SU-DHL-6 (cell line): Measurements from ENCODE around the gene BHLHE41.

Source experiments
- H2AFZ ChIP-seq: fragments of 200-600 bp; sonication (generic); 2 replicates; pipeline ENCODE4 v1.6.1; 2014; ENCODE audit warnings: low read depth, mild to moderate bottlenecking, moderate library complexity, mixed read lengths, antibody characterized with exemption, low read length; ENCODE audit not compliant: severe bottlenecking
- H3F3A ChIP-seq: fragments of 200-600 bp; shearing (Covaris generic); 2 replicates; pipeline ENCODE4 v1.6.0; 2016; ENCODE audit warnings: antibody characterized with exemption, mild to moderate bottlenecking; ENCODE audit not compliant: insufficient read depth
- H3K27ac ChIP-seq: fragments of 200-600 bp; sonication (generic); 2 replicates; pipeline ENCODE4 v1.5.1; 2016; ENCODE audit warnings: low read depth, mild to moderate bottlenecking, low read length, moderate library complexity, mixed read lengths
- H3K27me3 ChIP-seq: fragments of 200-600 bp; sonication (generic), shearing (Covaris generic); 2 replicates; pipeline ENCODE4 v1.6.0; 2014; ENCODE audit warnings: mild to moderate bottlenecking, low read length
- H3K36me3 ChIP-seq: fragments of 200-600 bp; sonication (generic); 2 replicates; pipeline ENCODE4 v1.6.1; 2014; ENCODE audit warnings: mild to moderate bottlenecking, low read length, mixed read lengths
- H3K4me2 ChIP-seq: fragments of 300-600, 200-600 bp; shearing (Covaris generic), sonication (generic); 2 replicates; pipeline ENCODE4 v1.6.0; 2014; ENCODE audit warnings: low read length, low read depth, mild to moderate bottlenecking; ENCODE audit not compliant: poor library complexity, severe bottlenecking
- H3K4me3 ChIP-seq: fragments of 200-600 bp; sonication (generic); 2 replicates; pipeline ENCODE4 v1.5.1; 2014; ENCODE audit warnings: antibody characterized with exemption, low read length, mild to moderate bottlenecking, mixed read lengths; ENCODE audit not compliant: insufficient read depth, poor library complexity, severe bottlenecking
- H3K79me2 ChIP-seq: fragments of 200-600 bp; sonication (generic); 2 replicates; pipeline ENCODE4 v1.6.1; 2014; ENCODE audit warnings: mild to moderate bottlenecking, low read length, moderate library complexity; ENCODE audit not compliant: insufficient read depth
- H3K9ac ChIP-seq: fragments of 200-600 bp; sonication (generic); 2 replicates; pipeline ENCODE4 v1.7.0; 2014; ENCODE audit warnings: mild to moderate bottlenecking, low read length
- H3K9me2 ChIP-seq: fragments of 200-600 bp; sonication (generic); replicated peaks from 2 replicates; pipeline ENCODE4 v1.6.1; 2014; ENCODE audit warnings: low read length; ENCODE audit not compliant: insufficient read depth
- H3K9me3 ChIP-seq: fragments of 200-600 bp; sonication (generic); 2 replicates; pipeline ENCODE4 v1.6.1; 2014; ENCODE audit warnings: low read length, mixed read lengths; ENCODE audit not compliant: insufficient read depth
- H4K20me1 ChIP-seq: fragments of 200-600 bp; sonication (generic); 2 replicates; pipeline ENCODE4 v1.6.1; 2014; ENCODE audit warnings: low read depth, mild to moderate bottlenecking, antibody characterized with exemption, low read length, moderate library complexity, mixed read lengths
- EZH2phosphoT487 ChIP-seq: fragments of 200-600 bp; sonication (generic), shearing (Covaris generic); conservative IDR thresholded peaks from 2 replicates; pipeline ENCODE4 v1.6.1; 2018; ENCODE audit warnings: mild to moderate bottlenecking, antibody characterized with exemption, low read length, moderate library complexity, mixed read lengths
- TF ChIP-seq, protein P1 (sequence below): fragments of 200-600 bp; sonication (generic); IDR thresholded peaks from one replicate; pipeline ENCODE4 v1.5.1; 2017; ENCODE audit warnings: antibody characterized with exemption, mild to moderate bottlenecking, low read length, moderate library complexity; ENCODE audit not compliant: insufficient read depth, poor library complexity, severe bottlenecking

Gene BHLHE41

DNA sequence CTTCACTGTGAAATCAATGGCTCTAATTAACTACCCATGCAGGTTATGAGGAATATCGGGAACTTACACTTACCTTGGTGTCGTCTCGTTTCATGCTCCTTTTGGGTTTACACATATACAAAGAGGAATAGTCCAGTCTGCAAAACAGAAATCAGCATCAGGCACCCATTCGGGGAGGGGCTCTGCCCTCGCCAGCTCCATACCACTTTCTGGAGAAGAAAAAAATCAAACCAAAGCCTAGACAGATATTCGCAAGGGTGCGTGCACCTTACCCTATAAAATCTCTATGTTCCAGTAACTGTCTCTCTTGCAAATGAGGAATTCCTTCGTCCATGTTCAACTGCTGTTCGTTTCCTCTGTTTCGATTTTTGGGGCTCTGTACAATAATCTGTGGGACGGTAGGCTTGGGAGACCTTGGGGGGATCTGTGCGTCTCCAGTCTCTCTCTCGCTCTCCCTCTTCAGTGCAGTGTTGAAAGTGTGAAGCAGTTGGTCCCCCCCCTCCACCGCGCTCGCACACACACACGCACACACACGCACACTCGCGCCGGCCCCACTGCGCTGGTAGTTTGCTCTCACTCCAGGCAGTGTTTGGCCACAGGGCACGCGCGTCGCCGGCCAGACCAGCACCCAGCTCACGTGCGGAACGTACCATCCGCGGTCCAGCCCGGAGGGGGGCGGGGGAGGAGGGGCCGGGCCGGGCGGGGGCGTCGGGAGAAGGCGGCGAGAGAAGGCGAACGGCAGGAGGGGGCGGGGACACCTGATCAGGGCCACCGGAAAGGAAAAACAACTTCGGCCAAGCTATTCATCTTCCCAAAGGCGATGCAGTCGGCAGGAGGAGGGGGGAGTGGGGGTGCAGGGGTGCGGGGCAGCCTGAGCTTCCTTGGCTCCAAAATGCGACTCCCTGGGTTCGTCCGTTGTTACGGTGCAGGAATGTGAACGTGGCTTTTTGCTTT, at the start of gene BHLHE41:
TSS of gene BHLHE41 (minus strand) at position 592 of the 954 bp plus-strand sequence. CDS start at position 334, 258 bp downstream.
- TF ChIP-seq, protein P1, sequence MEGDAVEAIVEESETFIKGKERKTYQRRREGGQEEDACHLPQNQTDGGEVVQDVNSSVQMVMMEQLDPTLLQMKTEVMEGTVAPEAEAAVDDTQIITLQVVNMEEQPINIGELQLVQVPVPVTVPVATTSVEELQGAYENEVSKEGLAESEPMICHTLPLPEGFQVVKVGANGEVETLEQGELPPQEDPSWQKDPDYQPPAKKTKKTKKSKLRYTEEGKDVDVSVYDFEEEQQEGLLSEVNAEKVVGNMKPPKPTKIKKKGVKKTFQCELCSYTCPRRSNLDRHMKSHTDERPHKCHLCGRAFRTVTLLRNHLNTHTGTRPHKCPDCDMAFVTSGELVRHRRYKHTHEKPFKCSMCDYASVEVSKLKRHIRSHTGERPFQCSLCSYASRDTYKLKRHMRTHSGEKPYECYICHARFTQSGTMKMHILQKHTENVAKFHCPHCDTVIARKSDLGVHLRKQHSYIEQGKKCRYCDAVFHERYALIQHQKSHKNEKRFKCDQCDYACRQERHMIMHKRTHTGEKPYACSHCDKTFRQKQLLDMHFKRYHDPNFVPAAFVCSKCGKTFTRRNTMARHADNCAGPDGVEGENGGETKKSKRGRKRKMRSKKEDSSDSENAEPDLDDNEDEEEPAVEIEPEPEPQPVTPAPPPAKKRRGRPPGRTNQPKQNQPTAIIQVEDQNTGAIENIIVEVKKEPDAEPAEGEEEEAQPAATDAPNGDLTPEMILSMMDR = no peak
- no peak for TF ChIP-seq EZH2phosphoT487
- Histone ChIP-seq H3K9me2 (no peaks in the 10 kb centered on the region), H3K9me3 (no peaks in the 10 kb centered on the region), H2AFZ (no peak within 1 kb of the TSS), H3K4me3 (no peak within 1 kb of the TSS), H3K9ac (no peak within 1 kb of the TSS), H3K79me2 (no peaks in the 10 kb centered on the region), H3K27ac (no peak within 1 kb of the TSS), H3K4me2 (peak within 1 kb of the TSS; percentile 28), H3K27me3 (no peaks in the 10 kb centered on the region), H3F3A (no peaks in the 10 kb centered on the region), H3K36me3 (no peaks in the 10 kb centered on the region), H4K20me1 (no peaks in the 10 kb centered on the region)

DNA sequence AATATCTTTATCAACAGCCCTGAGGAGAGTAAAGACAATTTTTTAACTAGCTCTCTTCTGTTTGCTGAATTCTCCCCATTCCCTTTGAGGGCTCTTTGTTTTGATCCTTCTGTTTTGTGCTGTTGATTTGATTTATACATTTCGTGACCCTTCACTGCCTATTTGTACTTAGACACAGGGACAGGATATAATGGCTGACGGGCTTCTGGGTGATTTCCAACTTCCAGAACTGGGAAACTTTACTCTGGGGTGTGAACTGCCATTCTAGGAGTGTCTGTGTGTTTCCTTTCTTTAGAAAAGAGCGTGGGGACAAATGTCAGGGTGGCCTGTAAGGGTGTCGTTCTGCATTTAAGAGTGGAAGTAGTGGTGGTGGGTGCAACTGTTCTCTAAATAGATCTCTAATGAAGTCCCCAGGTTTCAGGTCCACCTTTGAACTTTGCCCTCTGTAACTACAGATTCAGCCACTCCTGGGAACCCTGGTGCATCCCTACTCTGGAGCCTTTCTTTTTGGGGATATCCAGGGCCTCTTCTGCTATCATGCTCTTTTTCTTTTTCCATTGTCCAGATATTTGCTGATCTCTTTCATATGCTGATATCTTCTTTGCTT, 48.2 kb upstream of the BHLHE41 start:
- TF ChIP-seq, protein P1 = no peak
- H3K9me2 ChIP-seq = no peaks in the 10 kb centered on the region
- H3K79me2 ChIP-seq = no peaks in the 10 kb centered on the region
- no peak overlapping the region for H3K27ac ChIP-seq
- H3K4me3 ChIP-seq = no peak overlapping the region
- no peak overlapping the region for H3K4me2 ChIP-seq
- no peaks in the 10 kb centered on the region for H3K36me3 ChIP-seq
- H3K9ac ChIP-seq = no peak overlapping the region
- H3K9me3 ChIP-seq = no peaks in the 10 kb centered on the region
- H3K27me3 ChIP-seq = no peaks in the 10 kb centered on the region
- 0 out of 2 replicates have a peak, but pooled peaks cover 2% of the 10 kb centered on the region for H4K20me1 ChIP-seq
- no peak overlapping the region for H2AFZ ChIP-seq
- H3F3A ChIP-seq = no peaks in the 10 kb centered on the region

DNA sequence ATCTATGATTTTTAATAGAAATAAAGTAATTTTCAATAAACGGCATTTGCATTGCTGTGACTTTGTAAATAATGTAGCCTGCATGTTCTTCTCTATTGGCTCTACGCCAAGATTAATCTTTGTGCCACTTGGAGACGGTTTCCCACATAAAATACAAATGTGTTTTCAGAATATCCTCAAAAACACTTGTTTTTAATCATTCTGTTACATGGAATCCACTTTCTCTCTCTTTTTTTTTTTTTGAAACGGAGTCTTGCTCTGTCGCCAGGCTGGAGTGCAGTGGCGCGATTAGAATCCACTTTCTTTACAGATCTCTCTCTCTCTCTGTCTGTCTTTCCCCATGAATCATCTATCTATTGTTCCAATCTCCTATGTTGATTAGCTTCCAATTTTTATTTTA, 47.7 kb upstream of the BHLHE41 start:
- Histone ChIP-seq H3K27ac (no peak overlapping the region), H3K27me3 (no peaks in the 10 kb centered on the region), H3K9me2 (no peaks in the 10 kb centered on the region), H3K9me3 (no peaks in the 10 kb centered on the region), H3K4me2 (no peak overlapping the region), H3K79me2 (no peaks in the 10 kb centered on the region), H3K9ac (no peak overlapping the region), H3K36me3 (no peaks in the 10 kb centered on the region), H3F3A (no peaks in the 10 kb centered on the region), H4K20me1 (0 out of 2 replicates have a peak, but pooled peaks cover 2% of the 10 kb centered on the region), H3K4me3 (no peak overlapping the region), H2AFZ (no peak overlapping the region)
- no peak for TF ChIP-seq EZH2phosphoT487
- TF ChIP-seq, protein P1 = no peak
